GM19452 (cell line): ENCODE data around the gene ARL6IP6.

ENCODE experiments used
- ATAC-seq: cut with Tn5 transposase; IDR thresholded peaks from one replicate; pipeline ENCODE4 v1.9.1; 2021; ENCODE audit not compliant: unreplicated experiment

The ARL6IP6 gene

DNA sequence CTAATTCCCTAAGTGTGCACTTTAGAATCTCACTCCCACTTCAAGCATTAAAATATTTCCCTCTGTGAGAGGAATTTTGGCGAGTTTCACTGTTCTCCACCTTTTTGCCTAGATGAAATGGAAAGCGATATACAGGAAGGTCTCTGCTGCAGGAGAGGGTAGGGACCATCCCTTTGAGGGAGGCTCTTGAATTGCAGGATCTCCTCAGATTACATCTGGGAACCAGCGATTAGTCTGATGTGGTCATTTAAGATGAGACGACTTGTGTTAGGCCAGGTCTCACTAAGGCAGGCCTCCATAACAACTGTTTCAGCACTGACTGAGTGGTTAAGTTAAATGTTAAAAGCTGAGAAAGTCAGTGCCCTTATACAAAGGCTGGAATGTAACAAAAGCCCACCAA lies 74.6 kb downstream of the ARL6IP6 start:
- ATAC-seq: no peak

GRCh38 chr2:152796941-152797340 lies 78.5 kb downstream of the ARL6IP6 start:
- no peak for ATAC-seq

- ATAC-seq: no peak
Measured at GRCh38 chr2:152804687-152805408, 86.4 kb downstream of the ARL6IP6 start.

DNA sequence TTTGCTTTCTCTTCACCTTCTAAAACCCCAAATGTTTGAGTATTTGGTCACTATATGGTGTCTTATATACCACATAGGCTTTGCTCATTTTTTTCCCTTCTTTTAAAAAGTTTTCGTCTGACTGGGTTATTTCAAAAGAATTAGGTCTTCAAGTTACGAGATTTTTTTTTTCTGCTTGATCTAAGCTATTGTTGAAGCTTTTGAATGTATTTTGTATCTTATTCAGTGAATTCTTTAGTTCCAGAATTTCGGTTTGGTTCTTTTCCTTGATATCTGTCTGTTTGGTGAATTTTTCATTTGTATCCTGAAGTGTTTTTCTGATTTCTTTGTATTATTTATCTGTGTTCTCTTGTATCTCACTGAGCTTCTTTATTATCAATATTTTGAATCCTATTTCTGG lies 93.5 kb downstream of the ARL6IP6 start:
- ATAC-seq: no peak
